GM18951 (cell line): ENCODE results near the gene LTF.
"Not testable (repeated sequence)": the region's sequence is repeated elsewhere in the genome, so short reads cannot be mapped to it uniquely, and the experiment has no call there.

Source experiments
- POLR2A ChIP-seq: IDR thresholded peaks from 4 replicates; pipeline ENCODE4 v1.6.1; 2011; ENCODE audit warnings: mild to moderate bottlenecking; ENCODE audit not compliant: insufficient read length, insufficient read depth; ENCODE audit errors: extremely low read depth
- in situ Hi-C: fragments of 300-500 bp; cut with MboI; formaldehyde crosslinking; loops from one replicate; pipeline ENCODE4 v1.12.0; 2022; ENCODE audit warnings: low sequenced_read_pairs, mixed read lengths, inconsistent platforms; ENCODE audit not compliant: unreplicated experiment

LTF gene

DNA sequence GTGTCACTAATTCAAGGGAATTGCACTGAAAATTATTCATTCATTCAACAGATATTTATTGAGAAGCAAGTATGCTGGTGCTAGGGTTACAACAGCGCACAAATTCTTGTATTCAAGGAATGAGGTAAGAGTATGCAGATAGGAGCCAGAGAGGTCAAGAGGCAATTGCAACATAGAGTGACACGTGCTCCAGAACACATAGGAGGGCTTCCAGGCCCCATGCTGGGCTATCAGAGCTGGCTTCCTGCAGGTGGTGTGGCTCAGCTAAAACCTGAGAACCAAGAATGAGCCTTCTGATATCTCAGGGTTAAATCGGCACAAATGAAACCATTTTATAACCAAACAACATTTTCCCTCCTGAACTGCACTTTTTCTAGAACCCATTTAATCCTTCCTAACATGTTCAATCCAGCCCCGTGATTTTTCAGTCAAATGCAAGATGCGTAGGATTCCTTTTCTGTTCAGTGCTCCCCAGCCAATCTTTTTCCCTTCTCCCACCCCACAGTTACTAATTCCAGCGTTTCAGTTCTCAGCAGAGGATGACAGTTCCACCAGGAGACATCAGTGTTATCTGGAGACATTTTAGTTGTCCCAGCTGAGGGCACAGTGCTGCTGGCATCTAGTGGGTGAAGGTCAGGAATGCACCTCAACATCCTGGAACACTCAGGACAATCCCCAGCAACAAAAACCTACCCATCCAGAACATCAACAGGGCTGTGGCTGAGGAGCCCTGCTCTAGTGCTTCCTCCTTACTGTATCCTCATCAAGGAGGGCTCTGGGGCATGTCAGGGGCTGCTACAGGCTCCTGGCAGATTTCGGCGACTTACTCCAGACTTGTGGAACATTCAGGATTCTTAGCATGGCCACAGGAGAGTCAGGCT is 70.9 kb downstream of the LTF start:
- TF ChIP-seq POLR2A, result no peak
- in situ Hi-C loops, result no loop called here

DNA sequence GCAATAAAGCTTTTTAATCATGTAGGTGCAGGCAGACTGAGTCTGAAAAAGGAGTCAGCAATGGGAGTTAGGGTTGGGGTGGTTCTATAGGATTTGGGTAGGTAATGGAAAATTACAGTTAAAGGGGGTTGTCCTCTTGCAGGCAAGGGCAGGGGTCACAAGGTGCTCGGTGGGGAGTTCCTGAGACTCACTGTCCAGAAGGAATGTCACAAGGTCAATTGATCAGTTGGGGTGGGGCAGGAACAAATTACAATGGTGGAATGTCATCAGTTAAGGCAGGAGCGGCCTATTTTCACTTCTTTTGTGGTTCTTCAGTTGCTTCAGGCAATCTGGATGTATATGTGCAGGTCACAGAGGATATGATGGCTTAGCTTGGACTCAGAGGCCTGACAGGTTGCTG is 71.7 kb downstream of the LTF start:
- in situ Hi-C loops, result no loop called here
- no peak for TF ChIP-seq POLR2A

DNA sequence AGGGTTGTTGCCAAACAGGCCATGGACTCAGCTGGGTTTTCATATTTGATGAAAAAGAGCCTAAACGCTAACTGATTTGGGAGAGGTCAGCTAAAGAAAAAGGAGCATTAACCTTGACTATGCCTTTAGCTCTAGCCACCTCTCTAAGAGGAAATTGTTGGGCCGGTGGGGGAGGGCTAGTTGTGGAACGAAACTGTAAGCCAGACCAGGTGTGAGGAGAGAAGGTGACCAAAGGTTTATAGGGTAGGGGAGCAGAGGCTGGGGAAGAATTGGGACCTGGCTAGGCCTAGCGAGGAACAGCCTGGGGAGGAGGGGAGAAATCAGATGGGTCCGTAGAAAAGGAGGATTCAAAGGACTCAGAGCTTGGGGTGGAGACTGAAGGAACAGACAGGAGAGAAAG is 73.2 kb downstream of the LTF start:
- in situ Hi-C loops, result not testable (repeated sequence)

DNA sequence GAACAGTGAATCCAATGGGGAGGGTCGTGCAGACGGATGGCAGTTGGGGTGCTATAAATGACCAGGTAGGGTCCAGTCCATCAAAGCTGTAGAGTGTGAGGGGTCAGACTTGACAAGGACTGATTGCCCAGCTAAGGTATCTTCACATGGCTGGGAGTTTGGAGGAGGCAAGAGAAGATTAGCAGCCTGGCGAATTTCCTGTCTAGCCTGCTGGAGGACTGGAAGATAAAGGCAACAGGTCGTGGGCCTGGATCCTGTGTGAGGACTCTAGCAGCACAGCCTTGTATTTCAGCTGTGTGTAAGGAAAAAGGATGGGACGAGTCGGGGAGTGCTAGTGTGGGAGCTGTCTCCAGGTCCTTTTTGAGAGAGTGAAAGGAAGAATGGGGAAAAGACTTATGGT is 75.4 kb downstream of the LTF start:
- TF ChIP-seq POLR2A, result no peak
- in situ Hi-C loops, result no loop called here

DNA sequence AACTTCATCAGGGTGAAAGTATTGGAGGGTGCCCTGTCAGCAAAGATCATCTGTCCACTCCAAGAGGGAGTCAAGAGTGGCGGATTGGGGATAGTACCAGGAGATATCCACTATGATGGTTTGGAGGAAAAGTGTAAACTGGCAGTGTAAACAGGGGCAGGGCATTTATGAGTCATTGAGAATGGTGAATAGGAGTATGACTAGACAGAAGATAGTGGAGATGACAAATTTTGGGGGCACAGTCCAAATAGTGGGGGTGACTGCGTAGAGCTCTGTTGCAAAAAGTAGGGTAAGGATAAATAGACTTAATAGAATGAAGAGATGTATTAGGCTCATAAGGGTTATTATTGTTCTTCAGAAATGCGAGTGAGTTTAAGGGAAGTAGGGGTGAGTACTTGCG is 75.9 kb downstream of the LTF start:
- in situ Hi-C loops, result not testable (repeated sequence)

DNA sequence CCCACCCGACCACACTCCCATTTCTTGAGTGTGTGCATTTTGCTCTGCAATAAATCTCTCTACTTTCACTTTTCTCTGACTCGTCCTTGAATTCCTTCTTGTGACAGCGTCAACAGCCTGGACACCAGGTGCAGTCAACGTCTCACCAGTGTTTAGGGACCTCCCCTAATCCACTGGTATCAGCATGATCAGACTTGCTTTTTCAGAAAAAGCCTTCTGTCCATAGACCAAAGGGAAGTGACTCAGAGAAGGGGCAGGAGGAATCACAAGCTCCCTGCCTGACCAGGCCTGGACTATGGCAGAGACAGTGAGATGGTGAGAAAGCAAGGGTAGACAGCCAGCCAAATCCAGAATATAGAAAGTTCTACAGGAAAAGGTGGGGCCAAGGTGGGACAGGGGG is 78.5 kb downstream of the LTF start:
- TF ChIP-seq POLR2A, result no peak

More for the DNA sequence above, 78.5 kb downstream of the LTF start:
- in situ Hi-C loops, result no loop called here
